Fibroblast of lung (primary cell): Measurements from ENCODE around the gene ACAD8. TPM values are rescaled to one million over a fixed set of nuclear protein-coding genes. Genes with fewer than 3 reads are reported as not detected.

ENCODE experiments used
- DNase-seq, 2 donors: peaks; one replicate each; pipeline versions ENCODE4 v3.0.0 to v3.0.0-alpha.2; 2010; ENCODE audit warnings: low read depth in 2 of 2
- H2AFZ ChIP-seq: 2 replicates; pipeline ENCODE4 v1.5.1; 2012; ENCODE audit warnings: low read length, control low read depth, inconsistent platforms
- H3K27ac ChIP-seq: 2 replicates; pipeline ENCODE4 v1.5.1; 2011; ENCODE audit warnings: low read length, control low read depth; ENCODE audit not compliant: insufficient read depth
- H3K27me3 ChIP-seq: 2 replicates; pipeline ENCODE4 v1.5.1; 2011; ENCODE audit warnings: mild to moderate bottlenecking, low read length; ENCODE audit not compliant: control insufficient read depth, insufficient read depth
- H3K36me3 ChIP-seq: 2 replicates; pipeline ENCODE4 v1.5.1; 2011; ENCODE audit warnings: low read length; ENCODE audit not compliant: control insufficient read depth, insufficient read depth
- H3K4me1 ChIP-seq: 2 replicates; pipeline ENCODE4 v1.5.1; 2011; ENCODE audit warnings: low read length; ENCODE audit not compliant: control insufficient read depth, insufficient read depth; ENCODE audit errors: extremely low read depth
- H3K4me2 ChIP-seq: 2 replicates; pipeline ENCODE4 v1.5.1; 2011; ENCODE audit warnings: low read length, control low read depth; ENCODE audit not compliant: insufficient read depth; ENCODE audit errors: extremely low read depth
- H3K4me3 ChIP-seq, 4 experiments: fragments of 200-600 bp in 1 of 4; sonication (generic) in 1 of 4; replicated peaks in 1 of 4; 2 replicates each; pipeline ENCODE4 v1.5.1; 2011 to 2016; ENCODE audit warnings: low read length in 4 of 4, low read depth in 3 of 4, mild to moderate bottlenecking in 3 of 4, control low read depth in 2 of 4, inconsistent platforms in 1 of 4, mixed read lengths in 1 of 4; ENCODE audit not compliant: insufficient read depth in 1 of 4; ENCODE audit errors: control extremely low read depth in 1 of 4
- H3K79me2 ChIP-seq: 2 replicates; pipeline ENCODE4 v1.5.1; 2012; ENCODE audit warnings: mild to moderate bottlenecking, low read length, inconsistent platforms; ENCODE audit not compliant: control insufficient read depth, insufficient read depth
- H3K9ac ChIP-seq: 2 replicates; pipeline ENCODE4 v1.5.1; 2011; ENCODE audit warnings: mild to moderate bottlenecking, low read length, control low read depth; ENCODE audit not compliant: insufficient read depth
- H3K9me3 ChIP-seq: 2 replicates; pipeline ENCODE4 v1.5.1; 2012; ENCODE audit warnings: low read depth, low read length; ENCODE audit not compliant: control insufficient read depth, insufficient read depth
- H4K20me1 ChIP-seq: 2 replicates; pipeline ENCODE4 v1.5.1; 2011; ENCODE audit warnings: low read length; ENCODE audit not compliant: control insufficient read depth, insufficient read depth; ENCODE audit errors: extremely low read depth
- CTCF ChIP-seq, 2 donors: IDR thresholded peaks in 1 of 2; conservative IDR thresholded peaks in 1 of 2; 1 replicate in 1 of 2; 2 replicates in 1 of 2; pipeline ENCODE4 v1.5.1; 2011 to 2012; ENCODE audit warnings: low read length in 2 of 2, control low read depth in 1 of 2, inconsistent platforms in 1 of 2, low read depth in 1 of 2, mild to moderate bottlenecking in 1 of 2
- EZH2 ChIP-seq: IDR thresholded peaks from 2 replicates; pipeline ENCODE4 v1.5.1; 2012; ENCODE audit warnings: low read length, control low read depth, mild to moderate bottlenecking; ENCODE audit errors: missing control alignments
- polyA plus RNA-seq, 2 donors: library from polyadenylated mRNA; depleted of rRNA in 1 of 2; stranded (reverse) in 1 of 2; unstranded in 1 of 2; fragments of >200 nt; gene quantifications; 2 replicates each; pipeline ENCODE4 v1.2.1, GENCODE V29; 2011 to 2012; ENCODE audit warnings: missing spikeins in 1 of 2
- total RNA-seq: library from RNA; depleted of rRNA; stranded (reverse); fragments of >200 nt; gene quantifications from 2 replicates; pipeline ENCODE4 v1.2.1, GENCODE V29; 2014

Gene ACAD8
- total and polyA plus RNA-seq, 2 donors (not counting 1 experiment from before 2014, with no cell fraction given), result 16.8 to 19.6 TPM

GRCh38 chr11:134289789-134290188, 36.4 kb downstream of the ACAD8 start:
- Histone ChIP-seq H3K79me2 (no peaks in the 10 kb centered on the region), H4K20me1 (no peaks in the 10 kb centered on the region)
- DNase-seq, result no peak

GRCh38 chr11:134290646-134291045, 37.3 kb downstream of the ACAD8 start:
- Histone ChIP-seq H2AFZ (no peak overlapping the region), H3K9ac (no peak overlapping the region), H3K27me3 (no peaks in the 10 kb centered on the region), H3K36me3 (no peaks in the 10 kb centered on the region), H3K27ac (no peak overlapping the region), H4K20me1 (no peaks in the 10 kb centered on the region), H3K4me2 (no peak overlapping the region), H3K79me2 (no peaks in the 10 kb centered on the region), H3K9me3 (no peaks in the 10 kb centered on the region), H3K4me1 (no peaks in the 10 kb centered on the region), H3K4me3 (no peak overlapping the region)
- no peak for DNase-seq
- no peak for TF ChIP-seq CTCF (conservative IDR thresholded peaks at IDR 0.05 in 1 of 2, IDR thresholded peaks at IDR 0.05 in 1 of 2; ENCODE audit: low read depth in 1 of 2, low read length in 2 of 2)
- TF ChIP-seq EZH2, result no peak

More at GRCh38 chr11:134289789-134290188, 36.4 kb downstream of the ACAD8 start:
- no peak overlapping the region for H3K4me3 ChIP-seq
- H3K27me3 ChIP-seq, result no peaks in the 10 kb centered on the region
- no peak overlapping the region for H3K4me2 ChIP-seq
- H3K9me3 ChIP-seq, result no peaks in the 10 kb centered on the region
- no peak overlapping the region for H2AFZ ChIP-seq
- TF ChIP-seq EZH2 (no peak), CTCF (conservative IDR thresholded peaks at IDR 0.05 in 1 of 2, IDR thresholded peaks at IDR 0.05 in 1 of 2; ENCODE audit: low read depth in 1 of 2, low read length in 2 of 2) (no peak)
- H3K27ac ChIP-seq, result no peak overlapping the region
- H3K9ac ChIP-seq, result no peak overlapping the region
- H3K36me3 ChIP-seq, result no peaks in the 10 kb centered on the region
- H3K4me1 ChIP-seq, result no peaks in the 10 kb centered on the region

GRCh38 chr11:134291196-134291595, 37.8 kb downstream of the ACAD8 start:
- TF ChIP-seq EZH2, result no peak
- no peak for TF ChIP-seq CTCF (conservative IDR thresholded peaks at IDR 0.05 in 1 of 2, IDR thresholded peaks at IDR 0.05 in 1 of 2; ENCODE audit: low read depth in 1 of 2, low read length in 2 of 2)
- H3K9me3 ChIP-seq, result no peaks in the 10 kb centered on the region
- H3K9ac ChIP-seq, result no peak overlapping the region
- H3K79me2 ChIP-seq, result no peaks in the 10 kb centered on the region
- no peak overlapping the region for H3K4me2 ChIP-seq
- DNase-seq, result no peak
- no peak overlapping the region for H3K27ac ChIP-seq
- H3K36me3 ChIP-seq, result no peaks in the 10 kb centered on the region
- H4K20me1 ChIP-seq, result no peaks in the 10 kb centered on the region
- H3K4me1 ChIP-seq, result no peaks in the 10 kb centered on the region
- no peaks in the 10 kb centered on the region for H3K27me3 ChIP-seq
- no peak overlapping the region for H3K4me3 ChIP-seq
- no peak overlapping the region for H2AFZ ChIP-seq
